ENCODE data around the gene CKB. TPM values are rescaled to one million over a fixed set of nuclear protein-coding genes. Genes with fewer than 3 reads are reported as not detected.

CKB gene
- total RNA-seq, 4 donors from 2014 or later, result 453 to 1,624 (median 922) TPM

DNA sequence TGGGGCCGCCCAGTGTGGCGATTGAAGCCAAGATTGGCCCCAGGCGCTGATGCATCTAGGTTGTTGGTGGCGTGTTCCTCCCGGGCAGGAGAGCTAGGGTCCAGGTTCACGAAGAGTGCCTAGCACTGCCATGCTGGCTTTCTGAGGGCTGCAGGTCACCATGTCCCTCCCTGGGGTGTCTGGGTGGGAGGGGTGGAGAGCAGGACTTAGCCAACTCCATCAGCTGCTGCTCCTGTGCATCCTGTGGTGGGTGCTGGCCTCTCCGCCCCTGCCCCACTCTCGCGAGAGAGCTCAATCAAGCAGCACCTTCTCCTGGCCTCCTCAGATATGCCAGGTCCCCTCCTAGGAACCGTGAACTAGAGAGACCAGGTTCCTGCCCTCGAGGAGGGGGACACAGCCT lies 8.2 kb upstream of the CKB start:
- WGBS, 2 donors (ENCODE audit: low coverage in 1 of 2), result 70% methylated on average over 2 of the region's 11 CpGs; no CpG with 5 or more reads in 1 of the 2 donors
- no peak for ATAC-seq
- H3K9me3 ChIP-seq, result no peaks in the 10 kb centered on the region
- H3K27me3 ChIP-seq, result no peaks in the 10 kb centered on the region
- no peak for TF ChIP-seq POLR2AphosphoS5 (IDR thresholded peaks at IDR 0.05)
- no peak for TF ChIP-seq EP300 (IDR thresholded peaks at IDR 0.05)
- TF ChIP-seq POLR2A (IDR thresholded peaks at IDR 0.05), result no peak
- TF ChIP-seq, protein P1, sequence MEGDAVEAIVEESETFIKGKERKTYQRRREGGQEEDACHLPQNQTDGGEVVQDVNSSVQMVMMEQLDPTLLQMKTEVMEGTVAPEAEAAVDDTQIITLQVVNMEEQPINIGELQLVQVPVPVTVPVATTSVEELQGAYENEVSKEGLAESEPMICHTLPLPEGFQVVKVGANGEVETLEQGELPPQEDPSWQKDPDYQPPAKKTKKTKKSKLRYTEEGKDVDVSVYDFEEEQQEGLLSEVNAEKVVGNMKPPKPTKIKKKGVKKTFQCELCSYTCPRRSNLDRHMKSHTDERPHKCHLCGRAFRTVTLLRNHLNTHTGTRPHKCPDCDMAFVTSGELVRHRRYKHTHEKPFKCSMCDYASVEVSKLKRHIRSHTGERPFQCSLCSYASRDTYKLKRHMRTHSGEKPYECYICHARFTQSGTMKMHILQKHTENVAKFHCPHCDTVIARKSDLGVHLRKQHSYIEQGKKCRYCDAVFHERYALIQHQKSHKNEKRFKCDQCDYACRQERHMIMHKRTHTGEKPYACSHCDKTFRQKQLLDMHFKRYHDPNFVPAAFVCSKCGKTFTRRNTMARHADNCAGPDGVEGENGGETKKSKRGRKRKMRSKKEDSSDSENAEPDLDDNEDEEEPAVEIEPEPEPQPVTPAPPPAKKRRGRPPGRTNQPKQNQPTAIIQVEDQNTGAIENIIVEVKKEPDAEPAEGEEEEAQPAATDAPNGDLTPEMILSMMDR (IDR thresholded peaks at IDR 0.05), result no peak
- peaks cover 0 to 55% of the 10 kb centered on the region in 2 donors for H3K36me3 ChIP-seq
- H3K27ac ChIP-seq, result peak overlapping the region in 3 of 4 donors; percentile 92 to 96 (median 96)
- no peak overlapping the region for H3K4me3 ChIP-seq
- peaks cover 2 to 97% (median 65%) of the 10 kb centered on the region in 3 donors for H3K4me1 ChIP-seq

DNA sequence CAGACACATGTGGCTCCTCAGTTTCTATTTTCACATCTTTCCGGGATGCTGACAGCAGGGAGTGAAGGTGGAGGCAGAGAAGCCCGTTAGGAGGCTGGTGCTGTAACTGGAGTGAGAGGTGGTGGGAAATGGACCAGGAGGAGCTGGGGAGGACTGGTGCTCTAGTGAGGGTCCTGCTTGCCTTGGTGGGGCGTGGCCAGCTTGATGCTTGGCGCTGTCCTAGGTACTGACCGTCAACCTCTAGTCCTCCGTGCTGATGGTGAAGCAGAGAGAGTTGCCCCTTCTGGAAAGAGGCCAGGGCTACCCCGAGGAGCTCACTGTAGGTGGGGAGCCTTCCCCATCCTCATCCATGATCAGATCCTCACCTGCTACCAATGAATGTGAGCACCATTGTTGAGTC lies 7.8 kb upstream of the CKB start:
- ATAC-seq, result no peak
- Histone ChIP-seq H3K4me3 (no peak overlapping the region), H3K36me3 (peaks cover 0 to 51% of the 10 kb centered on the region in 2 donors), H3K27me3 (no peaks in the 10 kb centered on the region), H3K9me3 (no peaks in the 10 kb centered on the region), H3K4me1 (peaks cover 2 to 92% (median 64%) of the 10 kb centered on the region in 3 donors), H3K27ac (peak overlapping the region in 3 of 4 donors; percentile 92 to 96 (median 96))
- TF ChIP-seq, protein P1 (IDR thresholded peaks at IDR 0.05), result no peak
- TF ChIP-seq POLR2A (IDR thresholded peaks at IDR 0.05), result no peak
- no peak for TF ChIP-seq EP300 (IDR thresholded peaks at IDR 0.05)
- WGBS, 2 donors (ENCODE audit: low coverage in 1 of 2), result 43% methylated on average over 4 of the region's 7 CpGs; no CpG with 5 or more reads in 1 of the 2 donors

DNA sequence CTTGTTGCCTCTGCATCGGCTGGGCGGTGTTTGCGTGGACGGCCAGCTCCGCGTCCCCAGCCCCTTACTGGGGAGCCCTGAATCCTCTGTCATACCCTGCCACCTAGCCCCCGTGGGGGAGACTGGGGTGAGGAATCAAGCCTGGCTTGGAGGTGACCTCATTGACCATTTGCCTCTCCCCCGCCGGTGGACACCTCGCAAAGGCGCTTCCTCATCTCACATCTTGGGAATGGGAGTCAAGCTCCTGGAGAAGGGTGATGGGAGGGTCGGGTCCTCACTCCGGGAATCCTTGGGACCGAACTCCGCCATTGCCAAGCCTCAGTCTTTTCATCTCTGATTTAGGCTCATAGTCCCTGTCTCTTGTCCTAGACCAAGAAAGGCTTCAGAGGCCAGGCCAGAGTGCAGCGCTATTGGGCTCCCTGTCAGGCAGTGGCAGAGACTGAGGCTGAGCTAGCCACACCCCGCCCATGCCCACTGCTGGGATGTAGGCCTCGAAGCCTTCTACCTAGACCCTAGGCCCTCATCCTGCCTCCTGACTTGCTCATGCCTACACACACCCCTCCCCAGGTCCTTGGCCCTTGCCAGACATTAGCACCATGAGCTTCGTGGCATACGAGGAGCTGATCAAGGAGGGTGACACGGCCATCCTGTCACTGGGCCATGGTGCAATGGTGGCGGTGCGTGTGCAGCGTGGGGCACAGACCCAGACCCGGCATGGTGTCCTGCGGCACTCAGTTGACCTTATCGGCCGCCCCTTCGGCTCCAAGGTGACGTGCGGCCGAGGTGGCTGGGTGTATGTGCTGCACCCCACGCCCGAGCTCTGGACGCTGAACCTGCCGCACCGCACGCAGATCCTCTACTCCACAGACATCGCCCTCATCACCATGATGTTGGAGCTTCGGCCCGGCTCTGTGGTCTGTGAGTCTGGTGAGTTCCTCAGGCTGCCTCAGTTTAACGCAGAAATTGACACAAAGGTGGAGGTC lies 7.0 kb upstream of the CKB start:
- ATAC-seq, result no peak
- H3K9me3 ChIP-seq, result no peaks in the 10 kb centered on the region
- H3K4me1 ChIP-seq, result peaks cover 2 to 88% (median 57%) of the 10 kb centered on the region in 3 donors
- peak overlapping the region; percentile 68 to 92 (median 90) for H3K27ac ChIP-seq
- H3K36me3 ChIP-seq, result peaks cover 0 to 44% of the 10 kb centered on the region in 2 donors
- H3K4me3 ChIP-seq, result peak overlapping the region; percentile 67 to 97
- no peaks in the 10 kb centered on the region for H3K27me3 ChIP-seq
- 60 to 79% methylated on average over 1 to 8 of the region's 42 CpGs for WGBS, 2 donors (ENCODE audit: low coverage in 1 of 2)
- TF ChIP-seq POLR2A (IDR thresholded peaks at IDR 0.05), result no peak
- TF ChIP-seq, protein P1 (IDR thresholded peaks at IDR 0.05), result no peak
- no peak for TF ChIP-seq POLR2AphosphoS5 (IDR thresholded peaks at IDR 0.05)
- no peak for TF ChIP-seq EP300 (IDR thresholded peaks at IDR 0.05)

GRCh38 chr14:103528587-103529382 lies 6.2 kb upstream of the CKB start, which contains the start of gene TRMT61A:
Gene TRMT61A (plus strand): TSS chr14:103529196. CDS start chr14:103529979, 783 bp downstream.
- H3K27me3 ChIP-seq, result no peaks in the 10 kb centered on the region
- ATAC-seq, result peak; percentile 88
- H3K4me1 ChIP-seq, result peaks cover 2 to 87% (median 48%) of the 10 kb centered on the region in 3 donors
- TF ChIP-seq POLR2A (IDR thresholded peaks at IDR 0.05), result peak; percentile 57 to 62
- TF ChIP-seq EP300 (IDR thresholded peaks at IDR 0.05), result no peak
- peak; percentile 67 for TF ChIP-seq POLR2AphosphoS5 (IDR thresholded peaks at IDR 0.05)
- TF ChIP-seq, protein P1 (IDR thresholded peaks at IDR 0.05), result peak in 1 of 4 experiments; percentile 11
- H3K9me3 ChIP-seq, result no peaks in the 10 kb centered on the region
- H3K4me3 ChIP-seq, result peak within 1 kb of the TSS; percentile 67 to 97
- H3K36me3 ChIP-seq, result peaks cover 0 to 36% of the 10 kb centered on the region in 2 donors
- WGBS, 2 donors (ENCODE audit: low coverage in 1 of 2), result 60% methylated on average over 1 of the region's 70 CpGs; no CpG with 5 or more reads in 1 of the 2 donors
- H3K27ac ChIP-seq, result peak within 1 kb of the TSS; percentile 68 to 92 (median 90)
